A673 (cell line): ENCODE results near the gene ZNF771. TPM values are rescaled to one million over a fixed set of nuclear protein-coding genes. Genes with fewer than 3 reads are reported as not detected.
A peak's percentile ranks its signal among the peaks of the same experiment; 100 is the strongest.

ENCODE experiments used
- BruUV-seq: library from RNA; stranded (reverse); fragments of 400-500 nt; replicated peaks from 2 replicates; lab custom pipeline; 2021; lab: Mats Ljungman, UMichigan
- CTCF ChIA-PET: fragments of 300-600 bp; sonication (Branson Sonifier 250); formaldehyde crosslinking; loops from one replicate; lab custom pipeline; 2022; ENCODE audit warnings: antibody characterized with exemption; lab: Charles Lee
- POLR2A ChIA-PET: fragments of 300-600 bp; sonication (Branson Sonifier 250); formaldehyde crosslinking; loops from one replicate; lab custom pipeline; 2022; ENCODE audit warnings: antibody characterized with exemption; ENCODE audit not compliant: low non-redundant PET; lab: Charles Lee
- DNase-seq: peaks from one replicate; pipeline ENCODE4 v3.0.0-alpha.2; 2015; ENCODE audit warnings: low spot score
- H3K27ac ChIP-seq: fragments of 200-600 bp; sonication (generic); 2 replicates; pipeline ENCODE4 v1.5.1; 2016; ENCODE audit warnings: mixed run types, low read depth, mild to moderate bottlenecking, mixed read lengths, antibody characterized with exemption, low read length; ENCODE audit not compliant: poor library complexity, severe bottlenecking
- H3K27me3 ChIP-seq: fragments of 200-600 bp; sonication (generic); replicated peaks from 2 replicates; pipeline ENCODE4 v1.6.1; 2017; ENCODE audit warnings: mixed run types, low read depth, mild to moderate bottlenecking, mixed read lengths, antibody characterized with exemption, low read length; ENCODE audit not compliant: insufficient read depth, poor library complexity
- H3K36me3 ChIP-seq: fragments of 200-600 bp; sonication (generic); 2 replicates; pipeline ENCODE4 v1.6.1; 2016; ENCODE audit warnings: mixed run types, mild to moderate bottlenecking, mixed read lengths, antibody characterized with exemption, low read length; ENCODE audit not compliant: insufficient read depth, poor library complexity, severe bottlenecking
- H3K4me1 ChIP-seq: fragments of 200-600 bp; sonication (generic); 2 replicates; pipeline ENCODE4 v1.6.1; 2017; ENCODE audit warnings: mixed run types, mild to moderate bottlenecking, mixed read lengths, antibody characterized with exemption, low read length; ENCODE audit not compliant: insufficient read depth, poor library complexity, severe bottlenecking
- H3K4me3 ChIP-seq: fragments of 200-600 bp; sonication (generic); 2 replicates; pipeline ENCODE4 v1.5.1; 2016; ENCODE audit warnings: low read depth, mixed run types, mild to moderate bottlenecking, mixed read lengths, low read length; ENCODE audit not compliant: poor library complexity, severe bottlenecking
- H3K9me3 ChIP-seq: fragments of 200-600 bp; sonication (generic); 2 replicates; pipeline ENCODE4 v1.6.1; 2016; ENCODE audit warnings: mixed run types, low read depth, mild to moderate bottlenecking, mixed read lengths, antibody characterized with exemption, low read length; ENCODE audit not compliant: poor library complexity, severe bottlenecking
- EZH2 ChIP-seq: fragments of 200-600 bp; sonication (generic); IDR thresholded peaks from 2 replicates; pipeline ENCODE4 v1.6.1; 2017; ENCODE audit warnings: borderline replicate concordance, low read depth, mild to moderate bottlenecking, mixed read lengths, antibody characterized with exemption, low read length; ENCODE audit not compliant: poor library complexity, severe bottlenecking
- intact Hi-C: fragments of 100-400 bp; cut with micrococcal nuclease; formaldehyde crosslinking; loops from one replicate; pipeline ENCODE4 v1.10.0; 2022; ENCODE audit not compliant: unreplicated experiment
- total RNA-seq: library from RNA; stranded (reverse); gene quantifications from 2 replicates; pipeline ENCODE4 v1.2.3, GENCODE V29; 2021
- TF ChIP-seq, protein P1 (sequence below): fragments of 300-800, 200-600 bp; sonication (generic); conservative IDR thresholded peaks from 2 replicates; pipeline ENCODE4 v1.5.1; 2017; ENCODE audit warnings: low read depth, mild to moderate bottlenecking, antibody characterized with exemption, low read length, moderate library complexity, mixed read lengths

The ZNF771 gene
- total RNA-seq, 1 experiment from 2014 or later = 22.2 TPM

GRCh38 chr16:30416624-30417528 is 9.5 kb downstream of the ZNF771 start:
- Histone ChIP-seq H3K36me3 (peaks cover 26% of the 10 kb centered on the region), H3K27me3 (no peaks in the 10 kb centered on the region), H3K4me3 (peak overlapping the region; percentile 53), H3K9me3 (no peaks in the 10 kb centered on the region), H3K4me1 (peaks cover 4% of the 10 kb centered on the region), H3K27ac (peak overlapping the region; percentile 70)
- ChIA-PET POLR2A (interaction anchor here (0.6 kb wide), 1 partner anchor 246 kb away, joined by 3 read pairs; no protein-coding TSS in a partner anchor), CTCF (interaction anchor here (0.6 to 1.4 kb wide), 7 partner anchors 7 to 277 kb away, joined by 3 to 18 read pairs (median 6); partner anchors contain the start of gene DCTPP1)
- no peak for TF ChIP-seq EZH2
- TF ChIP-seq, protein P1, sequence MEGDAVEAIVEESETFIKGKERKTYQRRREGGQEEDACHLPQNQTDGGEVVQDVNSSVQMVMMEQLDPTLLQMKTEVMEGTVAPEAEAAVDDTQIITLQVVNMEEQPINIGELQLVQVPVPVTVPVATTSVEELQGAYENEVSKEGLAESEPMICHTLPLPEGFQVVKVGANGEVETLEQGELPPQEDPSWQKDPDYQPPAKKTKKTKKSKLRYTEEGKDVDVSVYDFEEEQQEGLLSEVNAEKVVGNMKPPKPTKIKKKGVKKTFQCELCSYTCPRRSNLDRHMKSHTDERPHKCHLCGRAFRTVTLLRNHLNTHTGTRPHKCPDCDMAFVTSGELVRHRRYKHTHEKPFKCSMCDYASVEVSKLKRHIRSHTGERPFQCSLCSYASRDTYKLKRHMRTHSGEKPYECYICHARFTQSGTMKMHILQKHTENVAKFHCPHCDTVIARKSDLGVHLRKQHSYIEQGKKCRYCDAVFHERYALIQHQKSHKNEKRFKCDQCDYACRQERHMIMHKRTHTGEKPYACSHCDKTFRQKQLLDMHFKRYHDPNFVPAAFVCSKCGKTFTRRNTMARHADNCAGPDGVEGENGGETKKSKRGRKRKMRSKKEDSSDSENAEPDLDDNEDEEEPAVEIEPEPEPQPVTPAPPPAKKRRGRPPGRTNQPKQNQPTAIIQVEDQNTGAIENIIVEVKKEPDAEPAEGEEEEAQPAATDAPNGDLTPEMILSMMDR = no peak
- intact Hi-C loops = no loop called here
- DNase-seq = no peak
- BruUV-seq = no TSS peak

DNA sequence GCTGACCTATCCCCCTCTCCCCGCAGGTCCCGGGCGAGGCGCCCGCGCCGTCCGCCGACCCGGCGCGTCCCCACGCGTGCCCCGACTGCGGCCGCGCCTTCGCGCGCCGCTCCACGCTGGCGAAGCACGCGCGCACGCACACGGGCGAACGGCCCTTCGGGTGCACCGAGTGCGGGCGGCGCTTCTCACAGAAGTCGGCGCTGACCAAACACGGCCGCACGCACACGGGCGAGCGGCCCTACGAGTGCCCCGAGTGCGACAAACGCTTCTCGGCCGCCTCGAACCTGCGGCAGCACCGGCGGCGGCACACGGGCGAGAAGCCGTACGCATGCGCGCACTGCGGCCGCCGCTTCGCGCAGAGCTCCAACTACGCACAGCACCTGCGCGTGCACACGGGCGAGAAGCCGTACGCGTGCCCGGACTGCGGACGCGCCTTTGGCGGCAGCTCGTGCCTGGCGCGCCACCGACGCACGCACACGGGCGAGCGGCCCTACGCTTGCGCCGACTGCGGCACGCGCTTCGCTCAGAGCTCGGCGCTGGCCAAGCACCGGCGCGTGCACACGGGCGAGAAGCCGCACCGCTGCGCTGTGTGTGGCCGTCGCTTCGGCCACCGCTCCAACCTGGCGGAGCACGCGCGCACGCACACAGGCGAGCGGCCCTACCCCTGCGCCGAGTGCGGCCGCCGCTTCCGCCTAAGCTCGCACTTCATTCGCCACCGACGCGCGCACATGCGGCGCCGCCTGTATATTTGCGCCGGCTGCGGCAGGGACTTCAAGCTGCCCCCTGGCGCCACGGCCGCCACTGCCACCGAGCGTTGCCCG is 10.3 kb downstream of the ZNF771 start:
- peak overlapping the region; percentile 70 for H3K27ac ChIP-seq
- H3K4me1 ChIP-seq = peaks cover 4% of the 10 kb centered on the region
- H3K9me3 ChIP-seq = no peaks in the 10 kb centered on the region
- H3K4me3 ChIP-seq = peak overlapping the region; percentile 53
- no TSS peak for BruUV-seq
- POLR2A ChIA-PET = interaction anchor here (0.6 to 0.8 kb wide), 5 partner anchors 9 to 245 kb away, joined by 3 to 9 read pairs (median 3); no protein-coding TSS in a partner anchor
- TF ChIP-seq, protein P1 = no peak; the same call in 1 of the 2 replicates
- no peak for TF ChIP-seq EZH2
- no peaks in the 10 kb centered on the region for H3K27me3 ChIP-seq
- intact Hi-C loops = no loop called here
- peaks cover 31% of the 10 kb centered on the region for H3K36me3 ChIP-seq
- peak; percentile 96 for DNase-seq
- CTCF ChIA-PET = interaction anchor here (0.5 to 1.4 kb wide), 9 partner anchors 8 to 276 kb away, joined by 3 to 18 read pairs (median 5); partner anchors contain the start of gene DCTPP1
